ENCODE data around the gene SERPINE1. TPM values are rescaled to one million over a fixed set of nuclear protein-coding genes. Genes with fewer than 3 reads are reported as not detected.
A peak's percentile ranks its signal among the peaks of the same experiment; 100 is the strongest.

Gene SERPINE1
- total RNA-seq, 1 donor from 2014 or later, result 15.4 TPM

- intact Hi-C loops (cut with DNase I), result no loop called here
- Histone ChIP-seq H3K27me3 (ENCODE audit: low read depth) (peaks cover 100% of the 10 kb centered on the region), H3K4me1 (peaks cover 32% of the 10 kb centered on the region), H3K36me3 (no peaks in the 10 kb centered on the region), H3K9me3 (no peaks in the 10 kb centered on the region), H3K4me3 (peak overlapping the region; percentile 13), H3K27ac (no peak overlapping the region)
- TF ChIP-seq CTCF (IDR thresholded peaks at IDR 0.05), result no peak
- ATAC-seq, result peak; percentile 67 to 83
- peak; percentile 83 for DNase-seq
Observed at GRCh38 chr7:101172854-101173751, 46.2 kb downstream of the SERPINE1 start.

GRCh38 chr7:101173752-101174244, 46.9 kb downstream of the SERPINE1 start:
- H3K4me1 ChIP-seq, result peaks cover 32% of the 10 kb centered on the region
- peak; percentile 48 to 54 for ATAC-seq
- no peak for TF ChIP-seq CTCF (IDR thresholded peaks at IDR 0.05)
- no peaks in the 10 kb centered on the region for H3K36me3 ChIP-seq
- intact Hi-C loops (cut with DNase I), result no loop called here
- no peak overlapping the region for H3K27ac ChIP-seq
- DNase-seq, result no peak
- peak overlapping the region; percentile 13 for H3K4me3 ChIP-seq
- peaks cover 100% of the 10 kb centered on the region for H3K27me3 ChIP-seq (ENCODE audit: low read depth)
- H3K9me3 ChIP-seq, result no peaks in the 10 kb centered on the region

- DNase-seq (no peak), ATAC-seq (no peak)
- intact Hi-C loops (cut with DNase I), result no loop called here
- H3K27ac ChIP-seq, result no peak overlapping the region
- no peaks in the 10 kb centered on the region for H3K9me3 ChIP-seq
- TF ChIP-seq CTCF (IDR thresholded peaks at IDR 0.05), result no peak
- no peaks in the 10 kb centered on the region for H3K36me3 ChIP-seq
- peaks cover 32% of the 10 kb centered on the region for H3K4me1 ChIP-seq
- H3K4me3 ChIP-seq, result no peak overlapping the region
- H3K27me3 ChIP-seq (ENCODE audit: low read depth), result peaks cover 99% of the 10 kb centered on the region
Observed at GRCh38 chr7:101174322-101174854, 47.5 kb downstream of the SERPINE1 start.

GRCh38 chr7:101175664-101176063, 48.8 kb downstream of the SERPINE1 start:
- Histone ChIP-seq H3K27ac (no peak overlapping the region), H3K9me3 (no peaks in the 10 kb centered on the region), H3K27me3 (ENCODE audit: low read depth) (peaks cover 99% of the 10 kb centered on the region), H3K36me3 (no peaks in the 10 kb centered on the region), H3K4me1 (peaks cover 31% of the 10 kb centered on the region), H3K4me3 (no peak overlapping the region)
- intact Hi-C loops (cut with DNase I), result no loop called here
- ATAC-seq, result no peak
- no peak for TF ChIP-seq CTCF (IDR thresholded peaks at IDR 0.05)
- no peak for DNase-seq

- intact Hi-C loops (cut with DNase I), result no loop called here
- DNase-seq, result no peak
- H3K27ac ChIP-seq, result no peak overlapping the region
- H3K27me3 ChIP-seq (ENCODE audit: low read depth), result peaks cover 95% of the 10 kb centered on the region
- no peaks in the 10 kb centered on the region for H3K36me3 ChIP-seq
- H3K9me3 ChIP-seq, result no peaks in the 10 kb centered on the region
- peaks cover 20% of the 10 kb centered on the region for H3K4me1 ChIP-seq
- ATAC-seq, result no peak
- TF ChIP-seq CTCF (IDR thresholded peaks at IDR 0.05), result no peak
- H3K4me3 ChIP-seq, result no peak overlapping the region
Observed at GRCh38 chr7:101177644-101178043, 50.7 kb downstream of the SERPINE1 start.
